Spinal cord (tissue), 10 donors: ENCODE results near the gene LAGE3. TPM values are rescaled to one million over a fixed set of nuclear protein-coding genes. Genes with fewer than 3 reads are reported as not detected.

ENCODE experiments used
- DNase-seq, 6 donors: peaks; one replicate each; pipeline versions ENCODE4 v3.0.0 to v3.0.0-alpha.2; 2013 to 2015; ENCODE audit warnings: low spot score in 6 of 6, low read depth in 4 of 6
- H3K27ac ChIP-seq: one replicate; pipeline ENCODE4 v1.5.1; 2013; ENCODE audit warnings: low read depth, low read length, control low read depth
- H3K27me3 ChIP-seq: one replicate; pipeline ENCODE4 v1.6.1; 2013; ENCODE audit warnings: low read length; ENCODE audit not compliant: control insufficient read depth, insufficient read depth
- H3K36me3 ChIP-seq: one replicate; pipeline ENCODE4 v1.6.1; 2013; ENCODE audit warnings: low read length; ENCODE audit not compliant: control insufficient read depth, insufficient read depth
- H3K4me1 ChIP-seq: one replicate; pipeline ENCODE4 v1.6.1; 2013; ENCODE audit warnings: low read length; ENCODE audit not compliant: control insufficient read depth, insufficient read depth
- H3K4me3 ChIP-seq: one replicate; pipeline ENCODE4 v1.5.1; 2013; ENCODE audit warnings: low read depth, low read length, control low read depth
- H3K9me3 ChIP-seq: one replicate; pipeline ENCODE4 v1.6.1; 2013; ENCODE audit warnings: low read length; ENCODE audit not compliant: control insufficient read depth, insufficient read depth
- WGBS: methylation state at CpG from one replicate; pipeline ENCODE4 v1.1.5; 2013; ENCODE audit warnings: missing lambda C conversion rate; ENCODE audit not compliant: insufficient coverage; 5-methylcytosine and 5-hydroxymethylcytosine counted together
- long read RNA-seq, 4 donors: transcript quantifications; one replicate each; lab custom pipeline, GENCODE V29; 2026
- polyA plus RNA-seq, 2 donors: library from polyadenylated mRNA; unstranded; fragments of 120-200 nt; gene quantifications; one replicate each; pipeline ENCODE4 v1.2.1, GENCODE V29; 2013; ENCODE audit not compliant: insufficient read length in 2 of 2
- total RNA-seq, 2 donors: library from RNA; depleted of rRNA in 1 of 2; stranded (reverse); fragments of 120-200 nt in 1 of 2; fragments of >200 nt in 1 of 2; gene quantifications; one replicate each; pipeline versions ENCODE4 v1.2.3 to v1.2.4, GENCODE V29; 2013 to 2014
- donor health status: healthy.

Gene LAGE3, protein sequence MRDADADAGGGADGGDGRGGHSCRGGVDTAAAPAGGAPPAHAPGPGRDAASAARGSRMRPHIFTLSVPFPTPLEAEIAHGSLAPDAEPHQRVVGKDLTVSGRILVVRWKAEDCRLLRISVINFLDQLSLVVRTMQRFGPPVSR
- total RNA-seq (10 to 100 TPM; 10.0 to 38.5 TPM), polyA plus RNA-seq (10 to 100 TPM; 43.7 to 46.2 TPM)
- long read RNA-seq, donor 1, transcript LAGE3-201 (3 exons, 949 nt): major isoform, 92 of 92 reads
- long read RNA-seq, donor 1, partial matches to known transcripts: 0 of 92 reads
- long read RNA-seq, donor 1, other reads (novel, unspliced or antisense): 0 of 92 reads
- long read RNA-seq, donor 2, transcript LAGE3-201 (3 exons, 949 nt): major isoform, 33 of 33 reads
- long read RNA-seq, donor 2, partial matches to known transcripts: 0 of 33 reads
- long read RNA-seq, donor 2, other reads (novel, unspliced or antisense): 0 of 33 reads
- long read RNA-seq, donor 3, transcript LAGE3-201 (3 exons, 949 nt): major isoform, 42 of 42 reads
- long read RNA-seq, donor 3, partial matches to known transcripts: 0 of 42 reads
- long read RNA-seq, donor 3, other reads (novel, unspliced or antisense): 0 of 42 reads
- long read RNA-seq, donor 4, transcript LAGE3-201 (3 exons, 949 nt): major isoform, 62 of 68 reads
- long read RNA-seq, donor 4, partial matches to known transcripts: 6 of 68 reads
- long read RNA-seq, donor 4, other reads (novel, unspliced or antisense): 0 of 68 reads

DNA sequence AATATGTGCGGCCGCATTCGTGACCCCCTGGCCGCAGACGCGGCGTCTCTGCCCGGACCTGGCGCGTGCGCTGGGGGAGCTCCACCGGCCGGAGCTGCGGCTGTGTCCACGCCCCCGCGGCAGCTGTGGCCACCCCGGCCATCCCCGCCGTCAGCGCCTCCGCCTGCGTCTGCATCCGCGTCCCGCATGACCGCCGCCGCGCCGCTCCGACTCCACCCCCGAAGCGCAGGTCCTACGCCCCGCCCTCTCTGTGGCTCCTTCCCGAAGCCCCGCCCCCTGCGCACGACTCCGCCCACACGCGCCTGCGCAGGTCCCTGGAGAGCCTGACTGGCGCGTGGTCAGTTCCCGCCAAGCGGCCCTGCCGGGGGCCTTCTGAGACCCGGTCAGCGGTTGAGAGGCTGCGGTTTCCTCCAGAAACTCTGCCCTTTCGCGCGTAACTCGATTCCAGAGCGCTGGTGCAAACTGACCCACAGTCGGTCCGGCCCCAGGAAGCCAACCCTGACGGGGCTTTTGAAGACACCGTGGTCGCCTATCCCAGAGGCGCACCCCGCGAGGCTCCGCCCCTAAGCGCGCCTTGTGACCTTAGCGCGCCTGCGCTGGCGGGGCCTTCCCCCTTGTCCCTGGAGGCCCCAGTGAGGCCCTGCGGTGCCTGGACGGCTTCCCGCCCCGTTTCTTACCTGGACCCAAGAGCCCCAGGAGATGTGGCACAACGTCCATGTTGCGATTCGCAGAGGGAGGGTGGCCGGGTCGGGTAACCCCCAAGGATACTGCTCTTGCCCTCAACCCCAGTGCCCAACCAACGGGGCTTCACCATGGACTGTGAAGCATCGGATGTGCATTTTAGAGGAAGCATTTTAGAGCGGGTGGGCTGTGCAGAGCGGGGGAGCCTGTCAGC is at the start of gene LAGE3:
TSS of gene LAGE3 (minus strand) at position 554 of the 895 bp plus-strand sequence. CDS start at position 188, 366 bp downstream.
- H3K4me1 ChIP-seq: peaks cover 21% of the 10 kb centered on the region
- peak within 1 kb of the TSS; percentile 44 for H3K4me3 ChIP-seq
- peaks cover 8% of the 10 kb centered on the region for H3K36me3 ChIP-seq
- H3K9me3 ChIP-seq: no peaks in the 10 kb centered on the region
- peak; percentile 56 to 95 (median 68) for DNase-seq
- 31% methylated on average over 85 of the region's 85 CpGs for WGBS
- no peaks in the 10 kb centered on the region for H3K27me3 ChIP-seq
- peak within 1 kb of the TSS; percentile 25 for H3K27ac ChIP-seq

DNA sequence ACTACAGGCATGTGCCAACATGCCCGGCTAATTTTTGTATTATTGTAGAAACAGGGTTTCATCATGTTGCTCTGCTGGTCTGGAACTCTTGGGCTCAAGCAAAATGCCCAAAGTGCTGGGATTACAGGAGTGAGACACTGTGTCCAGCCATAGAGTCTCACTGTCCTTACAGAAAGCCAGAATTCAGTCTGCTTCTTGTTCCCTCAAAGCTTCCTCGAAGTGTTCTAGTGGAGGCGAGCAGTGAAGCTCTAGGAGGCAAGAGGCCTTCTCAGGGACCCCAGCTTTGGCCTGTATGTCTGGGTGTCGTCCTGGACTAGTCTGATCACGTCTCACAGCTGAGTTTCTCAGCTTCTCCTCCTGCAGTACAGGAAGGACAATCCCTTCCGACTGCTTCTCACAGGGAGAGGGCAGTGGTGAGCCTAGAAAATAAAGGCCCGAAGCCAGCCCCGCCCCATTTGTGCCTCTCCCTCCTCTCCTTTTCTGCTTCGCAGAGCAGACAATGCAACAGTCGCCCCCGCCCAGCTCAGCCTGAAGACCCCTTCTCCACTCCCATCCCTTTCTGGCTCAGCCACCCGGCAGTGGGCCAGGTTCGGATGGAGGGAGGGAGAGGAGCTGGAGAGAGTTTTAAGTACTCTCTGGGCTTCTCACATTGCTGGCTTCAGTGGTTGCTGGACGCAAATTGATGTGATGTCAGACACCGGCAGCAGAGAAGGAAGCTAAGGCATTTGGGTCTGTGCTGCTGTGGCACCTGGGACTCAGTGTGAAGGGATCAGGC is 48.0 kb upstream of the LAGE3 start:
- 31% methylated on average over 9 of the region's 15 CpGs for WGBS
- peaks cover 19% of the 10 kb centered on the region for H3K36me3 ChIP-seq
- H3K4me1 ChIP-seq: peaks cover 15% of the 10 kb centered on the region
- H3K27me3 ChIP-seq: no peaks in the 10 kb centered on the region
- peak; percentile 44 to 94 (median 57) for DNase-seq
- peak overlapping the region; percentile 88 for H3K27ac ChIP-seq
- no peaks in the 10 kb centered on the region for H3K9me3 ChIP-seq
- H3K4me3 ChIP-seq: peak overlapping the region; percentile 26

DNA sequence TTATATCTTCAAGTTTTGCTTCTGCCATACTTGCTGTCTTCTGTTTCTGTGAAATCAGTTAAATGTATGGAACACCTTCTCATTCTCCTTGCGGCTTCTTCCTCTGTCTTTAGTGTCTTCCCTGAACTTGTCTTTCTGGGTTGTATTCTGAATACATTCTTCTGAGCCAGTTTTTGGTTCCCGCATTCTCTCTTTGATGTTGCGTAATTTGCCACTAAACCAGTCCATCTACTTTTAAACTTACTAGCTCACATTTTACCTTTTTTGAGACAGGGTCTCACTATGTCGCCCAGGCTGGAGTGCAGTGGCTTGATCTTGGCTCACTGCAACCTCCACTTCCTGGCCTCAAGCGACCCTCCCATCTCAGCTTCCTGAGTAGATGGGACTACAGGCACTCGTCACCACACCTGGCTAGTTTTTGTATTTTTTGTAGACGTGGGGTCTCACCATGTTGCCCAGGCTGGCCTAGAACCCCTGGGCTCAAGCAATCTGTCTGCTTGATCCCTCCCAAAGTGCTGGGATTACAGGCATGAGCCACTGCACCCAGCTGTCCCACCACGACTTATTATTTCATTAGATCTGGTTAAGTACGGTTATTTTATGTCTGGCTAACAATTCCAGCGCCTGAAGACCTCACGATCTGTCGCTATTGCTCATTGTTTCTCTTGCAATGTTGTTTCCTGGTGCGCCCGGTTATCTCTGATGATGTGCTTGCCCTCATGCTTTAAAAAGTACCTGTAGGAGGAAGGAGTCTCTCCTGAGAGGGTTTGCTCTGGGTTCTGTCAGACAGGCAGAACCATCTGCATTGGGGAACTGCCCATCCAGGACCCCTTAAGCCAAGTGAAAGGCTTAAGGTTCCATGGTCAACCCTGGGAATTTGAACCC is 46.8 kb upstream of the LAGE3 start:
- WGBS: 79% methylated on average over 11 of the region's 14 CpGs
- Histone ChIP-seq H3K4me1 (peaks cover 15% of the 10 kb centered on the region), H3K27ac (no peak overlapping the region), H3K9me3 (no peaks in the 10 kb centered on the region), H3K27me3 (no peaks in the 10 kb centered on the region), H3K36me3 (peaks cover 9% of the 10 kb centered on the region), H3K4me3 (no peak overlapping the region)
- no peak for DNase-seq

DNA sequence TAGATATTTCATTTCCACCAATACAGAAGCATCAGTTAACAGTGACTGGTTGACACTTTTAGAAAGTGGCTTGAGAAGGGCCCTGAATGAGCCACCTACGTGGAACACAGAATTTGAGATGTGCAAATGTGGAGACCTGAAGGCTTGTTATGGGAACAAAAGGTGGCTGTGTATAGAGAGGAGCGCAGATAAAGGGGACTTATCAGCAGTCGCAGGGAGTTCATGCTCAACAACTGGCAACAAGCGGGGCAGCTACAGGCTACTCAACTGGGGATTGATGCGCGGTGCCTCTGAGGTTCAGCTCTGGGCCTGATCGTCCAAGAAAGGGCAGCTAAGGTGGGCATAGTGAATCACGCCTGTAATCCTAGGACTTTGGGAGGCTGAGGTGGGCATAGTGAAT is 40.3 kb upstream of the LAGE3 start:
- no peaks in the 10 kb centered on the region for H3K9me3 ChIP-seq
- WGBS: 93% methylated on average over 6 of the region's 8 CpGs
- peaks cover 22% of the 10 kb centered on the region for H3K4me1 ChIP-seq
- no peak overlapping the region for H3K4me3 ChIP-seq
- H3K27ac ChIP-seq: no peak overlapping the region
- H3K36me3 ChIP-seq: no peaks in the 10 kb centered on the region
- DNase-seq: no peak
- no peaks in the 10 kb centered on the region for H3K27me3 ChIP-seq

DNA sequence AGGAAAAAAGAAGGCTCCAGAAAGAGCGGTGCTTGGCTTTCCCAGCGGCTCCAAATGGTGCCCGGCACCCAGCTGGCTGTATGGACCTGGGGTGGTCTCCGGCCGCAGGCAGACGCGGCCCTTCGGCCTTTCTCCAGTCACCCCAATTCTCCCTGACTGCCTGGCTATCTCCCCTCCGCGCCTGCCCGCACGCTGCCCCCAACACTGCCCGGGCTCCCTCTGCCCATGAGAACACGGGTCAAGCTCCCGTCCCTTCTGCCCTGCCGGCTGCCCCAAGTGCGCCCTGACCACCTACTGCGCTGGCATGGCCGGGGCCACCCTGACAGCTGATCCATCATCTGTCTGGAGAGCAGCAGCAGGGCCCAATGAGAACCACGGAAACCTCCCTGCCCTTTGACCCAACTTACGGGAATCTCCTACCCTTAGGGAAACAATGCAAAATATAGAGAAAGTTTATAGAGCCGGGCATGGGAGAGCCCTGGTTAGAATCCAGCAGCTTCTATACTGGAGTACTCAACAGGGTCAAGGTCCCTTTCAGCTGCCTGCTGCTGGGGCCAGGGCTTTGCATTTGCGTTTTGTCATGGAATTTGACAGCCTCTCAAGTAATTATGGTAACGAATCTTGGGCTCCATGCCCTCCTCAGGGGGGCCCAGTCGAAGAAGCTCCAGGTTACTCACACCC is 38.2 kb upstream of the LAGE3 start:
- H3K9me3 ChIP-seq: no peaks in the 10 kb centered on the region
- H3K4me3 ChIP-seq: peak overlapping the region; percentile 2
- DNase-seq: no peak
- peak overlapping the region; percentile 88 for H3K27ac ChIP-seq
- H3K27me3 ChIP-seq: no peaks in the 10 kb centered on the region
- H3K36me3 ChIP-seq: peaks cover 7% of the 10 kb centered on the region
- WGBS: 31% methylated on average over 22 of the region's 25 CpGs
- H3K4me1 ChIP-seq: peaks cover 22% of the 10 kb centered on the region

DNA sequence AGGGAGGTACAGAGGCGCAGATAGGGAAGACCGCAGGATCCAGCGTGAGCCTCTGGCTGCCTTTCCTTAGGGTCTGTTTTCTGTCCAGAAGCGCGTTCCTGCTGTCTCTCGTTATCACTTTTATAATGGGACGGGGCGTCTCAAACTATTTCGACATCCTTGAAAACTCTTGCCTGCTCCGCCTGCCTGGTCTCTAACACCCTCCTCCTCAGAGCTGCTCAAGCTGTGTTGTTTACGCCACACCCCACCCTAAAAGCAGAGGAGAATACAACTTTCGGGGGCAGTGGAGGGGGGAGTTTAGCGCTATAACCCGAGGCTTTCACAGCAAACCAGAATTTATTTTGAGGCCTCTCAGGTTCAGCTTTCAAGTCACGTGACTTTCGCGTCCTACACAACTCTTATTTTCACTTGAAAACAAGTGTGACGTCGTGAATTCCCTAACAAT is 37.6 kb upstream of the LAGE3 start:
- 44% methylated on average over 14 of the region's 19 CpGs for WGBS
- DNase-seq: peak in 3 of 6 donors; percentile 17 to 70 (median 67)
- Histone ChIP-seq H3K4me3 (peak overlapping the region; percentile 36), H3K4me1 (peaks cover 22% of the 10 kb centered on the region), H3K9me3 (no peaks in the 10 kb centered on the region), H3K27ac (peak overlapping the region; percentile 88), H3K27me3 (no peaks in the 10 kb centered on the region), H3K36me3 (peaks cover 10% of the 10 kb centered on the region)

DNA sequence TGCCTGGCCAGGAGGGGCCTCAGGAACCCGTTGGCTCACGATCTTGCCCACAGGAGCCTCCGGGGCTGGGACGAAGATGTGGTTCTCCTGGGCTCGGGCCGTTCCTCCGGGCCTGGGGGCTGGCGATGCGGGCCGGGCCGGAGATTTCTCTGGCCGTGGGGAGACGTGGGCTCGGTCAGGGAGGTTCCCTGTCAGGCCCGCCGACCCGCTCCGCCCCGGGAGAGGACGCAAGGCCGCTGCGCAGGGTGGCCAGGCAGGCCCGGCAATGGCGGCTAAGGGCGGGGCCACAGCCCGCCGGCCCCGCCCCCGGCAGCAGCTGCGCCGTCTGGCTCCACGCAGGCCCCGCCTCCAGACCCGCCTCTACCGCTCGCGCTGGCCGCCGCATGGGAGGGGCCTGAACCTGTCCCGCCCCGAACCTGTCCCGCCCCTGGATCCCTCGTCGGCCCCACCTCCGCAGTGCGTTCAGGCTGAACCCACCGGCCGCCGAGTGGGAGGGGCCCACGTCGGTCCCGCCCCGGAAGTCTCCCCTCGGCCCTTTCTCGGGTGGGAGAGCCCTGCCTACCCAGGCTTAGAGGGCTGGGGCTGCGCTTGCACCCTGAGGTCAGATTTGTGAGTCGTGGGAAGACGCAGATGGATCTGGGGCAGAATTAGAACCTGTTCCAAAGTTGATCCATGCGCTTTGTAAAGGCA is 37.0 kb upstream of the LAGE3 start, which contains the start of gene FAM3A:
TSS of gene FAM3A (minus strand) at position 267 of the 690 bp plus-strand sequence. CDS start 460 bp downstream, outside the sequence.
- peak within 1 kb of the TSS; percentile 80 for H3K4me3 ChIP-seq
- no peaks in the 10 kb centered on the region for H3K27me3 ChIP-seq
- H3K36me3 ChIP-seq: peaks cover 12% of the 10 kb centered on the region
- peaks cover 22% of the 10 kb centered on the region for H3K4me1 ChIP-seq
- H3K27ac ChIP-seq: peak within 1 kb of the TSS; percentile 88
- peak; percentile 61 to 95 (median 72) for DNase-seq
- WGBS: 25% methylated on average over 59 of the region's 59 CpGs
- no peaks in the 10 kb centered on the region for H3K9me3 ChIP-seq
